ENCODE results near the gene PROX1. TPM values are rescaled to one million over a fixed set of nuclear protein-coding genes. Genes with fewer than 3 reads are reported as not detected.

The PROX1 gene
- total and polyA plus RNA-seq, 2 of the 4 experiments (the other 2 are of a cell fraction) = under 0.01 to 0.02 TPM

- WGBS, 2 experiments (ENCODE audit: extremely low coverage in 2 of 2, insufficient read length in 1 of 2) = no CpG with 5 or more reads among the region's 3 CpGs
- H3K4me1 ChIP-seq (ENCODE audit: control insufficient read depth, insufficient read depth, low read length) = no peaks in the 10 kb centered on the region
- no peak for DNase-seq
- H2AK5ac ChIP-seq (ENCODE audit: low read depth, low read length) = no peak overlapping the region
- H4K91ac ChIP-seq (ENCODE audit: insufficient read depth, low read depth, low read length) = no peak overlapping the region
- no peak overlapping the region for H3K14ac ChIP-seq (replicated peaks; ENCODE audit: low read depth, low read length)
- H4K5ac ChIP-seq (ENCODE audit: low read depth, low read length) = no peak overlapping the region
- CTCF ChIA-PET = no interaction called here
- POLR2A ChIA-PET (ENCODE audit: unreplicated experiment) = no interaction called here
- no peak overlapping the region for H3K27ac ChIP-seq (ENCODE audit: insufficient read depth, low read length)
- H2BK15ac ChIP-seq (ENCODE audit: low read depth, low read length) = no peak overlapping the region
- in situ Hi-C loops (cut with MboI; ENCODE audit: low sequenced_read_pairs) = no loop called here
- H3K27me3 ChIP-seq (ENCODE audit: control insufficient read depth, insufficient read depth, low read length) = no peaks in the 10 kb centered on the region
- no peak overlapping the region for H2AK9ac ChIP-seq (replicated peaks; ENCODE audit: low read depth, low read length, poor library complexity)
- no peak overlapping the region for H3K9ac ChIP-seq (ENCODE audit: low read depth, low read length)
- dilution Hi-C loops (cut with HindIII; ENCODE audit: low sequenced_read_pairs, unreplicated experiment) = no loop called here
- no peaks in the 10 kb centered on the region for H3K9me1 ChIP-seq (ENCODE audit: insufficient read depth, low read length)
- no peak overlapping the region for H3K23ac ChIP-seq (ENCODE audit: low read depth, low read length)
- no peak overlapping the region for H3K56ac ChIP-seq (ENCODE audit: extremely low read depth, insufficient read depth, low read length)
- no peak for TF ChIP-seq BHLHE40 (IDR thresholded peaks at IDR 0.05; ENCODE audit: low read depth, low read length)
- no peak for TF ChIP-seq CHD1 (IDR thresholded peaks at IDR 0.05; ENCODE audit: low read depth, low read length)
- no peak for TF ChIP-seq CEBPB (IDR thresholded peaks at IDR 0.05; ENCODE audit: low read depth, low read length)
- TF ChIP-seq ELK1 (IDR thresholded peaks at IDR 0.05; ENCODE audit: borderline replicate concordance, low read depth, low read length) = no peak
- no peak for TF ChIP-seq USF2 (IDR thresholded peaks at IDR 0.05; ENCODE audit: low read depth, low read length)
- TF ChIP-seq RAD21 (IDR thresholded peaks at IDR 0.05; ENCODE audit: low read length) = no peak
- no peak for TF ChIP-seq CTCF (conservative IDR thresholded peaks at IDR 0.05; ENCODE audit: low read depth, low read length)
- no peak for TF ChIP-seq FOS (IDR thresholded peaks at IDR 0.05; ENCODE audit: low read depth, low read length)
- no peak for TF ChIP-seq NFE2L2 (IDR thresholded peaks at IDR 0.05; ENCODE audit: low read depth, low read length)
- no peak for TF ChIP-seq SMC3 (IDR thresholded peaks at IDR 0.05; ENCODE audit: low read depth, low read length)
- no peak for TF ChIP-seq RFX5 (IDR thresholded peaks at IDR 0.05; ENCODE audit: low read depth, low read length)
- TF ChIP-seq RCOR1 (IDR thresholded peaks at IDR 0.05; ENCODE audit: insufficient replicate concordance, low read length) = no peak
- no peak for TF ChIP-seq MAFK (IDR thresholded peaks at IDR 0.05; ENCODE audit: low read depth, low read length)
- no peak for TF ChIP-seq MXI1 (IDR thresholded peaks at IDR 0.05; ENCODE audit: borderline replicate concordance, low read depth, low read length)
- TF ChIP-seq MAZ (IDR thresholded peaks at IDR 0.05; ENCODE audit: borderline replicate concordance, low read depth, low read length) = no peak
- no peak for TF ChIP-seq POLR2A (IDR thresholded peaks at IDR 0.05; ENCODE audit: low read depth, low read length)
- no TSS peak for BruUV-seq (replicated peaks)
- no peak overlapping the region for H3K4ac ChIP-seq (ENCODE audit: low read depth, low read length)
- H4K8ac ChIP-seq (ENCODE audit: low read depth in 2 of 2, low read length in 2 of 2) = no peak overlapping the region
- intact Hi-C loops (cut with micrococcal nuclease) = no loop called here
- H3K79me1 ChIP-seq (ENCODE audit: low read depth in 1 of 2, low read length in 2 of 2) = no peaks in the 10 kb centered on the region
- no peak overlapping the region for H2BK20ac ChIP-seq (ENCODE audit: low read depth, low read length)
- H3K9me3 ChIP-seq (ENCODE audit: control insufficient read depth, insufficient read depth, low read length) = no peaks in the 10 kb centered on the region
- H3K4me2 ChIP-seq (ENCODE audit: low read depth, low read length) = no peak overlapping the region
- no peaks in the 10 kb centered on the region for H4K20me1 ChIP-seq (ENCODE audit: insufficient read depth, low read length)
- ATAC-seq (ENCODE audit: low read depth) = no peak
- no peak overlapping the region for H2BK120ac ChIP-seq (ENCODE audit: low read depth, low read length)
- H2BK5ac ChIP-seq (ENCODE audit: low read depth, low read length, poor library complexity, severe bottlenecking) = no peak overlapping the region
- H3K18ac ChIP-seq (ENCODE audit: low read depth, low read length) = no peak overlapping the region
- H3K36me3 ChIP-seq (ENCODE audit: control insufficient read depth, insufficient read depth, low read length) = no peaks in the 10 kb centered on the region
- H3K4me3 ChIP-seq (ENCODE audit: insufficient read depth, low read depth, low read length) = no peak overlapping the region
- no peak overlapping the region for H2AFZ ChIP-seq (replicated peaks; ENCODE audit: low read length, poor library complexity)
Observed at GRCh38 chr1:213942061-213942460, 45.7 kb upstream of the PROX1 start.

Measured in IMR-90 (cell line).